Common myeloid progenitor, CD34-positive (primary cell): Measurements from ENCODE around the gene DENND1B.

Experiments used
- CTCF ChIA-PET: fragments of 350-600 bp; sonication (Branson Sonifier 250); formaldehyde crosslinking; loops from one replicate; lab custom pipeline; 2021; ENCODE audit warnings: antibody characterized with exemption; lab: Charles Lee
- POLR2A ChIA-PET: fragments of 350-600 bp; sonication (Branson Sonifier 250); formaldehyde crosslinking; loops from one replicate; lab custom pipeline; 2021; ENCODE audit warnings: antibody characterized with exemption; lab: Charles Lee
- DNase-seq, 3 donors: peaks; one replicate each; pipeline versions ENCODE4 v3.0.0 to v3.0.0-alpha.2; 2013
- H3K27ac ChIP-seq, 2 experiments: 1 replicate in 1 of 2; 2 replicates in 1 of 2; pipeline ENCODE4 v1.7.0; 2013; ENCODE audit warnings: inconsistent platforms in 2 of 2, low read length in 2 of 2, mild to moderate bottlenecking in 2 of 2, low read depth in 1 of 2, moderate library complexity in 1 of 2; ENCODE audit not compliant: severe bottlenecking in 2 of 2, insufficient read depth in 1 of 2, poor library complexity in 1 of 2
- H3K27me3 ChIP-seq, 5 experiments: replicated peaks in 2 of 5; 1 replicate in 3 of 5; 2 replicates in 2 of 5; pipeline versions ENCODE4 v1.6.1 to v1.7.0; 2013; ENCODE audit warnings: low read length in 4 of 5, mild to moderate bottlenecking in 2 of 5, moderate library complexity in 2 of 5, inconsistent platforms in 1 of 5; ENCODE audit not compliant: insufficient read depth in 5 of 5, control insufficient read depth in 4 of 5
- H3K36me3 ChIP-seq, 4 experiments: 1 replicate in 2 of 4; 2 replicates in 2 of 4; pipeline versions ENCODE4 v1.6.1 to v1.7.0; 2013; ENCODE audit warnings: low read length in 3 of 4, control low read depth in 1 of 4, mild to moderate bottlenecking in 1 of 4; ENCODE audit not compliant: control insufficient read depth in 4 of 4, insufficient read depth in 4 of 4
- H3K4me1 ChIP-seq, 4 experiments: 1 replicate in 3 of 4; 2 replicates in 1 of 4; pipeline versions ENCODE4 v1.6.1 to v1.7.1; 2013; ENCODE audit warnings: low read length in 3 of 4, mild to moderate bottlenecking in 3 of 4, control low read depth in 1 of 4, inconsistent platforms in 1 of 4, moderate library complexity in 1 of 4; ENCODE audit not compliant: control insufficient read depth in 4 of 4, insufficient read depth in 4 of 4; ENCODE audit errors: control extremely low read depth in 1 of 4
- H3K4me3 ChIP-seq, 7 experiments: 1 replicate in 4 of 7; 2 replicates in 3 of 7; pipeline versions ENCODE4 v1.5.1 to v1.7.0; 2013; ENCODE audit warnings: mild to moderate bottlenecking in 7 of 7, low read length in 6 of 7, moderate library complexity in 6 of 7, inconsistent platforms in 2 of 7, low read depth in 2 of 7, control low read depth in 1 of 7; ENCODE audit not compliant: insufficient read depth in 4 of 7, control insufficient read depth in 1 of 7; ENCODE audit errors: extremely low read depth in 1 of 7
- H3K9me3 ChIP-seq, 5 experiments: 1 replicate in 4 of 5; 2 replicates in 1 of 5; pipeline versions ENCODE4 v1.6.1 to v1.7.1; 2013; ENCODE audit warnings: low read length in 4 of 5, mild to moderate bottlenecking in 2 of 5, inconsistent platforms in 1 of 5, low read depth in 1 of 5, moderate library complexity in 1 of 5; ENCODE audit not compliant: control insufficient read depth in 4 of 5, insufficient read depth in 2 of 5; ENCODE audit errors: control extremely low read depth in 1 of 5
- WGBS: methylation state at CpG from one replicate; pipeline ENCODE4 v1.1.5; 2013; ENCODE audit not compliant: insufficient coverage; 5-methylcytosine and 5-hydroxymethylcytosine counted together

DENND1B gene

GRCh38 chr1:197622371-197622770 lies 152.9 kb downstream of the DENND1B start:
- Histone ChIP-seq H3K27me3 (no peaks in the 10 kb centered on the region), H3K36me3 (peaks cover 0 to 8% (median under 1%) of the 10 kb centered on the region in 4 experiments), H3K4me3 (no peak overlapping the region), H3K9me3 (peaks cover 0 to 2% (median 0%) of the 10 kb centered on the region in 5 experiments), H3K4me1 (no peaks in the 10 kb centered on the region), H3K27ac (no peak overlapping the region)
- no peak for DNase-seq
- ChIA-PET CTCF (interaction anchor here (1.4 kb wide), 1 partner anchor 302 kb away, joined by 5 read pairs; no protein-coding TSS in a partner anchor), POLR2A (no interaction called here)
- WGBS = no CpG with 5 or more reads among the region's 1 CpG

- DNase-seq = no peak
- Histone ChIP-seq H3K9me3 (peaks cover 0 to 2% (median 0%) of the 10 kb centered on the region in 5 experiments), H3K27me3 (no peaks in the 10 kb centered on the region), H3K36me3 (peaks cover 2 to 15% (median 5%) of the 10 kb centered on the region in 4 experiments), H3K27ac (no peak overlapping the region), H3K4me1 (no peaks in the 10 kb centered on the region), H3K4me3 (no peak overlapping the region)
- ChIA-PET CTCF (interaction anchor here (1.4 kb wide), 1 partner anchor 303 kb away, joined by 5 read pairs; no protein-coding TSS in a partner anchor), POLR2A (no interaction called here)
These were observed 153.5 kb downstream of the DENND1B start for GRCh38 chr1:197621761-197622160.

- 93% methylated on average over 3 of the region's 5 CpGs for WGBS
- ChIA-PET CTCF (interaction anchor here (1.4 to 7.7 kb wide), 2 partner anchors 249 to 304 kb away, joined by 5 to 84 read pairs; no protein-coding TSS in a partner anchor), POLR2A (no interaction called here)
These were observed 154.5 kb downstream of the DENND1B start for GRCh38 chr1:197620714-197621163.

GRCh38 chr1:197619008-197619640 lies 156.2 kb downstream of the DENND1B start:
- ChIA-PET POLR2A (no interaction called here), CTCF (interaction anchor here (0.6 to 7.7 kb wide), 16 partner anchors 21 to 408 kb away, joined by 3 to 84 read pairs (median 5); partner anchors contain the start of gene DENND1B)
- Histone ChIP-seq H3K9me3 (no peaks in the 10 kb centered on the region), H3K27ac (no peak overlapping the region), H3K27me3 (no peaks in the 10 kb centered on the region), H3K4me3 (no peak overlapping the region), H3K36me3 (peaks cover 2 to 16% (median 8%) of the 10 kb centered on the region in 4 experiments), H3K4me1 (no peaks in the 10 kb centered on the region)
- WGBS = no CpG with 5 or more reads among the region's 2 CpGs
- peak; percentile 38 to 67 (median 62) for DNase-seq

More at GRCh38 chr1:197620714-197621163, 154.5 kb downstream of the DENND1B start:
- no peak for DNase-seq
- Histone ChIP-seq H3K4me1 (no peaks in the 10 kb centered on the region), H3K27me3 (no peaks in the 10 kb centered on the region), H3K9me3 (peaks cover 0 to under 1% (median 0%) of the 10 kb centered on the region in 5 experiments), H3K4me3 (no peak overlapping the region), H3K36me3 (peaks cover 2 to 16% (median 8%) of the 10 kb centered on the region in 4 experiments), H3K27ac (no peak overlapping the region)

GRCh38 chr1:197618061-197618460 lies 157.2 kb downstream of the DENND1B start:
- Histone ChIP-seq H3K4me3 (no peak overlapping the region), H3K9me3 (no peaks in the 10 kb centered on the region), H3K27ac (no peak overlapping the region), H3K27me3 (no peaks in the 10 kb centered on the region), H3K4me1 (no peaks in the 10 kb centered on the region), H3K36me3 (peaks cover 2 to 16% (median 8%) of the 10 kb centered on the region in 4 experiments)
- ChIA-PET CTCF (interaction anchor here (0.6 to 7.7 kb wide), 13 partner anchors 22 to 312 kb away, joined by 3 to 84 read pairs (median 6); no protein-coding TSS in a partner anchor), POLR2A (no interaction called here)
- no peak for DNase-seq
- WGBS = 100% methylated on average over 3 of the region's 3 CpGs

- H3K36me3 ChIP-seq = peaks cover 2 to 13% (median 8%) of the 10 kb centered on the region in 4 experiments
- DNase-seq = no peak
- H3K4me3 ChIP-seq = no peak overlapping the region
- no peak overlapping the region for H3K27ac ChIP-seq
- H3K4me1 ChIP-seq = no peaks in the 10 kb centered on the region
- no peaks in the 10 kb centered on the region for H3K9me3 ChIP-seq
- WGBS = no CpG with 5 or more reads among the region's 2 CpGs
- CTCF ChIA-PET = interaction anchor here (0.7 to 7.7 kb wide), 12 partner anchors 12 to 849 kb away, joined by 3 to 84 read pairs (median 3); partner anchors contain the start of gene C1orf53
- no peaks in the 10 kb centered on the region for H3K27me3 ChIP-seq
- POLR2A ChIA-PET = no interaction called here
These were observed 159.6 kb downstream of the DENND1B start for GRCh38 chr1:197615693-197616011.
